Head of caudate nucleus (tissue), 42 donors: ENCODE data around the gene PRRX1.

Experiments used
- DNase-seq, 42 donors: peaks; one replicate each; pipeline versions ENCODE4 v3.0.0 to v3.0.0-alpha.2; 2020 to 2021; ENCODE audit warnings: mixed read lengths in 7 of 42
- intact Hi-C: fragments of 100-400 bp; cut with DNase I; formaldehyde crosslinking; loops from one replicate; pipeline ENCODE4 v1.15.0; 2022

PRRX1 gene

DNA sequence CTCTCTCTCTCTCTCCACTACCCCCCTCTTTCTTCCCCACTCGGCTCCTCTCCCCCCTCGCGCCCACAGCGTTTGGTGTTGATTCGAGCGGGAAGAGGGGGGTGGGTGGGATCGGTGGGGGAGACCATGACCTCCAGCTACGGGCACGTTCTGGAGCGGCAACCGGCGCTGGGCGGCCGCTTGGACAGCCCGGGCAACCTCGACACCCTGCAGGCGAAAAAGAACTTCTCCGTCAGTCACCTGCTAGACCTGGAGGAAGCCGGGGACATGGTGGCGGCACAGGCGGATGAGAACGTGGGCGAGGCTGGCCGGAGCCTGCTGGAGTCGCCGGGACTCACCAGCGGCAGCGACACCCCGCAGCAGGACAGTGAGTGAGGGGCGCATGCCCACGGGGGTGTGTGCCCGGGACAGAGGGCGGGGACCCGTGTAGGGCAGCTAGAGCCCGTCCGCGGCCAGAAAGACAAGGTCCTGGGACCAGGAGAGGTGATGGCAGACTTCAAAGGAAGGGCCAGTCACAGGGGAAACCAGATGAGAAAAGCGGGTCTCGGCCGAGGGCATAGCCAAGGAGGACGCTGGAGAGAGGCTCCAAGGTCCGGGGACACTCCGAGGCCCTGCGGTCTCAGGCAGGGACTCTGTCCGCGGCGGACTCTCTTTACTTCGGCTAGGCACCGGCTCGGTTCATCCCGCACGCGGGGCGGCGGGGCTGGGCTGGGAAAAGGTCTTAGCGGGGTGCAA, at the start of gene PRRX1:
Gene PRRX1 (plus strand): TSS at position 39 of the 735 bp plus-strand sequence. CDS start 88 bp downstream, at position 127.
- intact Hi-C loops = no loop called here
- peak in 12 of 42 donors; percentile 16 to 56 (median 24) for DNase-seq

DNA sequence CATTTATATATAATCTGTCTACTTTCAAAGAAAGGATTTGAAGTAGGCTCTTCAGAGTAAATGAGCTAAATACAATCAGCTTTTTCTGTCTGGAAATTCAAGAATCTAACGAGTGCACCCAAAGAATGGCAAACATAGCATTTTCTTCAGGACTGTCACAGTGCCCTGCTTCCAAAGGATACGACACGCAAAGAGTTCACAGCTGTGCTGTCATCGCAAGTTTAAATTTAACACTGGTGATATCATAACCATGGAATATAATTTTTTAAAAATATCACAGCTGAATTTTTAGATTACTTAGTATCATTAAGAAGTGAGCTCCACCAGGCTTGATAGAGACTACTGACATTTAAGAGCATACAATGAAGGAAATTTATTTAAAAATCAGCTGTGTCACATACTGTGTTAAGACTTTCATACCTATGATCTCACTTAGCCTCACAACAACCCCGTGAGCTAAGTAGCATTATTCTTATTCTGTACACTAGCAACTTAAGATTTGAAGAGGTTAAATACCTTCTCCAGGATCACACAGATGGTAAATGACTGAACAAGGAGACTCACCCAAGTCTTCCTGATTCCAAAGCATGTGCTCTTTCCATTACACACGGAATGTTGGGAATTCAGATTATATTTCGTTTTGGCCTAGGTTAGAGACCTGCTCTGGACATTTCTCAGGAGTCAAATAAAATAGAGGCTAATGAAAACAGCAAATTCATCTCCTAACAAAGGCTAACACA, 46.2 kb upstream of the PRRX1 start:
- no peak for DNase-seq
- intact Hi-C loops = no loop called here

DNA sequence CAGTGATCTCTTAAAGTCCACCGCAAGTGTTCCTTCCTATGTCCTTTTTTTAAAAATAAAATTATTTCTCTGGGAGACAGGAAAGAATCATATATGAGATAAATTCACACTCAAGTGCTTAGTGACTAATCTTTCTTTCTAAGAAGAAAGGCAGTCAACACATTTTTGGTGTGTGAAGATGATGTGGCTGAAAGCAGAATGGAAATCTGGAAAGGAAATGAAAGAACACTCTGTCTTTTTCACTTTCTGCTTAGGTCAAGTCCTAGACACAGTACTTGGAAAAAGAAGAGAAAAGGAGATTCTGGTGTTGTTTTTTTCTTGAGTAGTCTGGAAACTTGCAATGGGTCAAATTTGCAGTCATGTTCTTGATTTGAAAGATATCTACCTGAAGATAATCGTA, 45.5 kb upstream of the PRRX1 start:
- DNase-seq = no peak
- intact Hi-C loops = no loop called here

DNA sequence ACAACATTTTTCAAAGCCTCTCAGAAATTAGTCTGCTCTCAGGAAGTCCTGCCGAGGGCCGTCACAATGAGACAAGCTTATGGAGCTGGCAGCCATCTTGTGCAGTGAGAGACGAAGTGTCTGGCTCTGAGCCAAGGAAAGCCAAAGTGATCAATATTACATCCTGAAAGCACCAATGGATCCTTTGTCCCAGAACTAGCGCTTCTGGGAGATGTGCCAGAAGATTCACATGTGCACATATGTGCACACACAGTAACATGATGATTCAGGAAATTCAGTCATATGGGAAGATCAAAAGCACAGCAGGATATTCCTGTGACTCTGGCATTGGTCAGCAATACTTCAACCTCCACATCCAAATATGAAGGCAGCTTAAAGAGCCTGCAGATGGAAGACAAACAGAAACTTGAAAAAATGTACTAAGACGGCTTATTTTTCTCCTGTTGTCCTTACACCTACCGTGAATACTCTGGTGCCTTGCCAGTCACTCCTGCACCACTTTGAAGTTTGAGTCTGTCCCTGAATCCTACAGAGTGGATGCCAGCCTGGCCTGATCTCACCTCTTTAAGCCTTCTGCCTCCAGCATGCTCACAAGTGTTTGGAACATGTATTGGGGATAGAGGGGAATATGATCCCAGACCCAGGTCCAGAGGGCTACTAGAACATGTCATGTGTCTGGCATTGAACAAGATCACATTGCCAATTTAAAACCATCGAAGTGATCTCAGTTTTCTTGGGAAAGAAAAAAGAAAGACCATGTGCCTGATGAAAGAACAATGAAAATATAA, 44.5 kb upstream of the PRRX1 start:
- DNase-seq = no peak
- intact Hi-C loops = no loop called here

DNA sequence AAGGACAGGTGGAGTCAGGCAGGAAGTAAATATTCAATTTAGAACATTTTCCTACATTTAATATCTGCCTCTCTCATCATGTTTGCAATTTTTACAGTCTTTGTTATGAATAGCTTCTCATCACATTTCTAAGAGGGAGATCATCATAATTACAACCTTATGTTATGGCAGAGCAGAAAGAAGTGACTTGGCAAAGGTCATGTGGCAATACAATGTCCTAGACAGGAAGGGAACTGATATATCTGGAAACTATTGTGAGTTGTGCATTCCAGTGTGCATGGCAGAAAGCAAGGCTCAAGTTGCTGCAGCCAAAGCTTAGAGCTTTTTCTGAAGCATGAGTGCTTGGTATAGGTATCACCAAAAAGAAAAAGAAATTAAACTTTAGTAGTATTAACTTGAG, 43.8 kb upstream of the PRRX1 start:
- intact Hi-C loops = no loop called here
- no peak for DNase-seq

DNA sequence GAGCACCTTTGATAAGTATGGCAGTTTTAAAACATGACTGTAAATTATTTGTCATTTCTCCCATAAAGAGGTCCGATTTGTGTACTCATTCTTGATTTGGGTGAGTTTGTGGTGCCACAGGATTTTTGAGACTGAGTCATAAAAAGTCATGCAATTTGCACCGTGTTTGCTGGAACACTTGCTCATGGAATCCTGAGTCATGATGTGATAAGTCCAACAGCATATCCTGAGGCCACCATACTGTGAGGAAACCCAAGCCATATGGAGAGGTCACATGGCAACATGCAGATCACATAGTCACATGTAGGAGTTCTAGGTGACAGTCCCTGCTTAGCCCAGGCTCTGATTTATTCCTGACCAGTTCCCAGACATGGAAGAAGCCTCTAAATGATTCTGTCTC, 40.8 kb upstream of the PRRX1 start:
- intact Hi-C loops = no loop called here
- DNase-seq = no peak

DNA sequence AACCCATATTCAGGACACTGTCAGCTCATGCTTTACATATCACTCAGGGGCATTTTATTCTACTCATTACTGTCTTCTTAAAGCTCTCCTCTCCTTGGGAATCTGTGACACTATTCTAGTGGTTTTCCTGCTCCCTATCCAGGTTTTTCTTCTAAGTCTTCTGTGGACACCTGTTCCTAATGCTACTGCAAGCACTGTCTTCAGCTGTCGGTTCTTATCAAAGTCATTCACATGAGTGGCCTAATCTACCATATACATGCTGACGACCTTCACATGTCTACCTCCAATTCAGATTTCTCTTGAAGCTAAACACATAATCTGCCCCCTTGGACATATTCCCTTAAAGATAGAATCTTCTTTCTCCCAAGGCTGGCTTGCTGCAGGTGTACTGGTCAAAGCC, 39.8 kb upstream of the PRRX1 start:
- no peak for DNase-seq
- intact Hi-C loops = no loop called here

DNA sequence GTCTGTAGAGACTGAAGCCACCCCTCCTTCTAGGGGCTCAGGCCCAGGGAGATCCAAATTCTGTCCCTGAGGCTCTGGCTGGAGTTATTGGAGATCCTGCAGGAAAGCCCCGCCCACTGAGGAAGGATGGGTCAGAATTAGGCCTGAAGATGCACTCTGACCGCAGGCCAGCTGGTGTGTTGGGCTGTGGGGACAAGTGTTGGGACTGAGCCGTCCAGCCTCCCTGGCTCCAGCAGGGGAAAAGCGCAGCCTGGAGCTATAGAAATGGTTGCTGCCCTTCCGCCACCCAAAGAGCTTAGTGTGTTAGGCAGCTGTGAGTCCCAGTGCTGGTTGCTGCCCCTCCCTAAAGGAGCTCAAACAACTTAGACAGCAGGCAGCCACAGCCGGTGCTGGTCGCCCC, 33.0 kb upstream of the PRRX1 start:
- intact Hi-C loops = no loop called here

DNA sequence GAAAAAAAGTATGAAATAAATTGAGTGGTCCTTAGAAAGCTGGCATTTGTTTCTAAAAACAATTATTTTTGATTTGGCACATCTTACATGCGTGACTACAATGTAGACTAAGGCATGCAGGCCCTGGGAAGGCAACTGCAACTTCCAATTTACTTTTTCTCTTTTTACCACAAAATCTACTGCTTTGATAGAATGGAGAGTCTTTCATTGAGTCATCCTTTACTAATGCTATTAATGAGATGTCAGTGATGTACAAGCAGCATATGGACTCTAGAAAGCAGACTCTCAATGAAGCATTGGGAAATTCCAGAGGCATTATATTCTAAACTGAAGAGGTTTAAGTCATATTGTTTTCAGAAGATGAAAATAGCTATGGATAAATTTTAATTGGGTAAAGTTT, 29.6 kb upstream of the PRRX1 start:
- intact Hi-C loops = no loop called here
- no peak for DNase-seq

More for the DNA sequence above, 33.0 kb upstream of the PRRX1 start:
- DNase-seq = no peak

DNA sequence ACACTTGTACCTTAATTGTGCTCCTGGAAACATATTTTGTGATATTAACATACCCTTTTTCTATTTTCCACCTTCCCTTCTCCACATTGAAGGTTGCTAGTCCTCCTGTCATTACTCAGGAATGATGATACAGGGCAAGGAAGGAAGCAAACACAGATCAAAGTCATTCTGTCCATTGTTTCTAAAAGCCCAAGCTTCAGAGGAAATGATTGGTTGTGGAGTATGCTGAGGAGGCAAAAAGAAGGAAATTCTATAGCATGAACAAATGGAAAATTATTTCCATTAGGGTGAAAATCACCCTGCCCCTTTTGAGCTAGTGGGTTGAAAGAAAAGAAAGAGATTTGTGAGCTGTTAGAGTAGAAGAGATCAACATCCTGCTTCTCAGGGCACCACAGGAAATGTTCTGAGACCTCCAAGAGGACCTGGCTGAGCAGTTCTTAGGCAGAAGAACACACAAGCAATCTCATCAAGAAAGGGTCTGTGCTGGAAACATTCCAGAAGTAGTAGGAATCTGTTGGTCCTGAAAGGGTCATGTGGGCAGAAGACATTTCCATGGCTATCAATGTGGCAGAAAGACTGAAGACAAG, 29.0 kb upstream of the PRRX1 start:
- intact Hi-C loops = no loop called here
- DNase-seq = no peak

DNA sequence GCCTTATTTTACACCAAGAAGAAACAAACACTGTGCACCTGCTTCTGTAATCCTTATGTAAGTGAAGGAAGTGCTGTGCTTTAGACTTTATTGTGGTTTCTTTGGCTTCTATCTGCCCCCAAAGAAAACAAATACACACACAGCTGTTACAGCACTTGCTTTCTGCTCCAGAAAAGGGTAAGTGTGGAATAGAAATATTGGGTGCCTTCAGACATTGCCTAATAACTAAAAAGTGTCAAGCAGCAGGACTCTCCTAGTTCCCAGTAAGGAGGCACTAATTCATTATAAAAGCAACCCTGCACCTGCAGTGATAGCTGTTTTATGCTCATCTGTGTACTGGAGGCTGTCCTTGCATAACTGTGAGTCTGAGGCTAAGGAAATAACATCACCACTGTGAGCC, 23.4 kb upstream of the PRRX1 start:
- intact Hi-C loops = no loop called here
- DNase-seq = no peak

DNA sequence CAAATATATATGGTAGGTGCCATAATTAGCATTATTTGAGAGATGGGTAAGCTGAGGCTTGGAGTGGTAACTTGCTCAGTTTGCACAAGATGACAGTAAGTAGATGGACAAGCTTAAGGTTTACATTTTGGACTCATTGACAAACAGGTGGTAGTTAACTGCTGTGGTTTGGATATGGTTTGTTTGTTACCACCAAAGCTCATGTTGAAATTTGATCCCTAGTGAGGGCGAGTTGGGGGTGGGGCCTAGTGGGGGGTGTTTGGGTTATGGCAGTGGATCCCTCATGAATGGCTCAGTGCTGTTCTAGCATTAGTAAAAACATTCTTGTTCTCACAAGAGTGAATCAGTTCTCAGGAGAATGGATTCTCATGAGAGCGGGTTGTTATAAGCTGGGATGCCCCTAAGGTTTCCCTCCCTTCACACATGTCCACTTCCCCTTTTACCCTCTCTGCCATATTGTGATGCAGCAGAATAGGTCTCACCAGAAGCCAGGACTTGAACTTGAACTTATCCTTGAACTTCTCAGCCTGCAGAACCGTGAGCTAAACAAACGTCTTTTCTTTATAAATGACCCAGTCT, 6.6 kb upstream of the PRRX1 start:
- intact Hi-C loops = no loop called here
- no peak for DNase-seq

DNA sequence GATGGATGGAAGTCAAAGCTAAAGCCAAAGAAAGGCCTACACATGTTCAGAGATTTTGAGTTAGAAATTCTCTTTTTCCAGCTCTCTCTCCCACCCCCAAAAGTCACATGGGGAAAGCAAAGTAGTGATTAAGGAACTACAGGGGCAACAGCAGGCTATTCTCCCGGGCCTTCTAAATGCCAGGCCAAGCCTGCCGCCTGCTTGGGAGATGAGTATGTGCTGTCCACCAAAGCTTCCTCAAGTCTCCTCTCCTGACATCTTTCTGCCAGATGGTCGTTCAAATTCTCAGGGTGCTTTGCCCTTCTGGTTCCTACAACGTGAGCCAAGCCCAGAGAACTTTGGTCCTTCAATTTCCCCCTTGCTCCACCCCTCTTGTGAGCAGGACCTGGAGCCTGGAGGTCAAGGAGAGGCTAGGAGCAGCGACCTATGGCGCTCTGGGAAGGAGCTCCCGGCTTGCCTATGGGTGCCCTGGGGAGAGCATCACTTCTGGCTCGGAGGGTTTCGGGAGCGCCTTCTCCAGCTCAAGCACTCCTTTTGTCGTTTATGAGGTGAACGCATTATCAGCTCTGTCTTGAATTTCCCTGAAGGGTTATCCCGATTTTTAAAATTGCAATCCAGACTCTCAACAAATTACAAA, 4.4 kb upstream of the PRRX1 start:
- no peak for DNase-seq
- intact Hi-C loops = no loop called here

DNA sequence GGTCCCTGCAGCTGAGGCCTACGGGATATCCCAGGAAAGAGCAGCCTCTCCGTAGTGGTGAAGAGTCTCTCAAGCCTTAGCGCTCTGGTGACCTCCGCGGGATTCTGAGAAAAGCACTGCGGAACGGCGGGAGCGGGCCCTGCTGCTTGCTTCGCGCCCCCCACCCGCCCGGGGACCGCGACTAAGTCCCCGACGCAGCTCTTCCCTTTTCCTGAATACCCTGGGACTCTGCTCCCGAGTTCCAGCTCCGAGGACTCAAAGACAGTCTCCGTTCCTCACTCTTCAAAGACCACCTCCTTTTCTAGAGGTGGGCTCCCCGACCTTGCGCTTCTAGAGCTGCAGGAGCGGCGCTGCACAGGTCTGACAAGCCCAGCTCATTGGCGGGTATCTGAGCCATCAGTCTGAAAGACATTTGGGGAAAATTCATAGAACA, 3.6 kb upstream of the PRRX1 start:
- no peak for DNase-seq
- intact Hi-C loops = no loop called here

DNA sequence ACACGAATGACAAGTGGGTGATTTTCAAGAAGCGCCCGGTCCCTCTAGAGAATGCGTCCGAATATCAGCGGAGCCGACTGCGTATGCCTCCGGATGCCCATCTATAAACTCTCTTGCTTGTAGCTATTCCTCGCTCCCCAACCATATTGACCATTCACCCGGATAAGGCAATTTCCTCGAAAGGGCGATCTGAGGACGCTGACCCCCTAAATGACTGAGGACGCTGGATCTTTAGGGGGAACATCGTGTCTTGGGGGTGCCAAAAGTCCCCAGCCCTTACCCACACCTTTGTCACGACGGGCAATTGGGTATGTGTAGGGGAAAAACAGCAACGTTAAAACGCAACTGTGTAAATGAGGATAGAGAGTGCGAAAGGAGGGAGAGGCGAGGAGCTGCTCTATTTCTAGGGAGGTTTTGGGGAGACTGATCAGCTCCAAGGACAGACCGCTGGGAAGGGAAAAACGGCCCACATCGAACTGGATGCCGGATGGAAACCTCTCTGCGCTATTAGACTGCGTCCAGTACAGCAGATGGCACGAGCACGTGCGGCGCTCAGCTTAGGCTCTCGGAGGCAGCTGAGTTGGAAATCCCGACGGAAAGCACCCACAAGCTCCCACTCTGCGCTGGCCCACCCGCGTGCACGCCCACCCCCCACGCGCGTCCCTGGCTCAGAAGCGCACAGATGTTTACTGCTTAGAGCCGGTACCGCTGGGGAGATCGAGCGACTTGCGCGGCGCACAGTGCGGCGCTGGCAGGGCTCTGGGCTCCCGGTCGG, 2.9 kb upstream of the PRRX1 start:
- intact Hi-C loops = no loop called here
- no peak for DNase-seq

DNA sequence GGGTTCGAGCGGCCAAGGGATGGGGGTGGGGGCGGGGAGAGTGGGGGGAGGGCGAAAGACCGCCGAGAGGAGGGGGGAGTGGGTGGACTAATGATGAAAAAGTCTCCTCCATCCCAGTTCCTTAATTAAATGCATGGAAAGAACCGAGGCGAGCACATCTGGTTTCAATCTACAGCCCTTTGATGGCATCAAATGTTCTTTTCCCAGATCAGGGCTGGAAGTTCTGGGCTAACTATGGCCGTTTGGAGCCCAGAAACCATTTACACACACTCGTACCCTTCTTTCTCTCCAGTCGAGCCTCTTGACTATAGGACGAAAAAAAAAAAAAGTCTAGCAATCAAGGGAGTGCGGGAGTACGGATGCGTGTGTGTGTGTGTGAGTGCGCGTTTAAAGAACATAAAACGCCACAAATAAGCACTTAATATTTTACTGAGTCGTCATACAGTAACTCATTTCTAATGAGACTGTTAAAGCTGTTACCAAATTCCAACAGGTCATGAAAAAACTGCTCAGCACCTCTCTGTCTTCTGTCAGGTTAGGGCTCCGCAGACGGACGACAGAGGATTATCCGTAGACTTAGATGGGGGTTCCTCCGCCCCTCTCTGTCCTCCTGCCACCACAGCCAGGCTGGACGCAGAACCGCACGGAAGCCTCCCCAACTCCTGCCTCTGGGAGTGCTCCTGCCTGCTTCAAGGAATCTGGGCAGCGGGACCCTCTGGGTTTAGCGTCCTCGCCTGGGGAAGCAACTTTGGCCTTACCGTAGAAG, 2.1 kb upstream of the PRRX1 start:
- peak in 7 of 42 donors; percentile 26 to 56 (median 34) for DNase-seq
- intact Hi-C loops = no loop called here
